ENCODE measurements around the gene C4orf50.

DNA sequence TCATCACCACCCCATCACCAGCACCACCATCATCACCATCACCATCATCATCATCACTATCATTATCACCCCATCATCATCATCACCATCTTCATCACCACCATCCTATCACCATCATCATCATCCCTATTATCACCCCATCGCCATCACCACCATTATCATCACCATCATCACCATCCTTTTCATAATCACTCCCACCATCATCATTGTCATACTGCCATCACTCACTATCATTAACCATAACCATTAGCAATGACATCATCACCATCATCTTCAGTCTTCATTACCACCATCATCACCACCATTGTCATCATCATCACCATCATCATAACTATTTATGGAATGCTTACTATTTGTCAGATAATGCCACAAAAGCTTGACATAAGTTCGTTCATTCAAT lies 161.0 kb downstream of the C4orf50 start:
- TF ChIP-seq PATZ1 (CRISPR knock-in tag; IDR thresholded peaks at IDR 0.05; ENCODE audit: borderline replicate concordance) = no peak
- TF ChIP-seq ZC3H10 (CRISPR knock-in tag; IDR thresholded peaks at IDR 0.05) = no peak
- TF ChIP-seq ZFP30 (CRISPR knock-in tag; IDR thresholded peaks at IDR 0.05) = no peak
- no peak for TF ChIP-seq ARNTL (CRISPR knock-in tag; IDR thresholded peaks at IDR 0.05; ENCODE audit: borderline replicate concordance, low read depth)
- no peak for TF ChIP-seq CSDC2 (CRISPR knock-in tag; IDR thresholded peaks at IDR 0.05)
- TF ChIP-seq ZFP3 (CRISPR knock-in tag; IDR thresholded peaks at IDR 0.05) = no peak
- TF ChIP-seq CREB5 (CRISPR knock-in tag; IDR thresholded peaks at IDR 0.05; ENCODE audit: low read depth) = no peak
- no peak for TF ChIP-seq ZNF565 (CRISPR knock-in tag; conservative IDR thresholded peaks at IDR 0.05; ENCODE audit: low read depth)
- TF ChIP-seq ISL1 (CRISPR knock-in tag; IDR thresholded peaks at IDR 0.05) = no peak

Measured in SK-N-SH treated with all-trans-retinoic acid at 6 μM for 48 hours (cell line).